PC-3 (cell line): Measurements from ENCODE around the gene PSMD7. TPM values are rescaled to one million over a fixed set of nuclear protein-coding genes. Genes with fewer than 3 reads are reported as not detected.

Experiments
- ATAC-seq: fragments of 200-7000 bp; cut with Tn5 transposase; 2 replicates; pipeline ENCODE4 v1.9.1; 2020; ENCODE audit warnings: mild to moderate bottlenecking, moderate library complexity
- BruUV-seq: library from RNA; stranded (reverse); fragments of 400-500 nt; replicated peaks from 2 replicates; lab custom pipeline; 2021; lab: Mats Ljungman, UMichigan
- CTCF ChIA-PET: fragments of 300-600 bp; sonication (Branson Sonifier 250); formaldehyde crosslinking; loops from one replicate; lab custom pipeline; 2022; ENCODE audit warnings: antibody characterized with exemption; lab: Charles Lee
- POLR2A ChIA-PET: fragments of 300-600 bp; sonication (Branson Sonifier 250); formaldehyde crosslinking; loops from one replicate; lab custom pipeline; 2022; ENCODE audit warnings: antibody characterized with exemption; ENCODE audit not compliant: unreplicated experiment; lab: Charles Lee
- DNase-seq: peaks from one replicate; pipeline ENCODE4 v3.0.0-alpha.2; 2015
- H2AFZ ChIP-seq: fragments of 300-600 bp; sonication (generic); 2 replicates; pipeline ENCODE4 v1.6.0; 2016; ENCODE audit warnings: antibody characterized with exemption, low read length
- H3F3A ChIP-seq: fragments of 300-600 bp; sonication (generic); one replicate; pipeline ENCODE4 v1.6.0; 2017; ENCODE audit warnings: antibody characterized with exemption, low read length, control low read depth, mild to moderate bottlenecking; ENCODE audit not compliant: unreplicated experiment
- H3K27ac ChIP-seq: fragments of 300-600 bp; sonication (generic); 2 replicates; pipeline ENCODE4 v1.5.1; 2016; ENCODE audit warnings: mild to moderate bottlenecking, low read length
- H3K27me3 ChIP-seq: fragments of 300-600 bp; sonication (generic); 2 replicates; pipeline ENCODE4 v1.6.1; 2016; ENCODE audit warnings: low read length, mixed read lengths
- H3K36me3 ChIP-seq: fragments of 300-600 bp; sonication (generic); 2 replicates; pipeline ENCODE4 v1.6.1; 2016; ENCODE audit warnings: low read depth, mixed run types, low read length, mixed read lengths
- H3K4me1 ChIP-seq: fragments of 300-600 bp; sonication (generic); 2 replicates; pipeline ENCODE4 v1.5.1; 2016; ENCODE audit warnings: low read length; ENCODE audit not compliant: insufficient read depth
- H3K4me2 ChIP-seq: fragments of 300-600 bp; sonication (generic); 2 replicates; pipeline ENCODE4 v1.6.0; 2016; ENCODE audit warnings: low read length
- H3K4me3 ChIP-seq: fragments of 300-600 bp; sonication (generic); 2 replicates; pipeline ENCODE4 v1.5.1; 2016; ENCODE audit warnings: mild to moderate bottlenecking, low read length, mixed read lengths
- H3K79me2 ChIP-seq: fragments of 300-600 bp; sonication (generic); 2 replicates; pipeline ENCODE4 v1.6.1; 2017; ENCODE audit warnings: low read length, mixed read lengths
- H3K9ac ChIP-seq: fragments of 300-600 bp; sonication (generic); 2 replicates; pipeline ENCODE4 v1.6.0; 2016; ENCODE audit warnings: mild to moderate bottlenecking, low read length
- H3K9me2 ChIP-seq: fragments of 300-600 bp; sonication (generic); replicated peaks from 2 replicates; pipeline ENCODE4 v1.6.1; 2016; ENCODE audit warnings: mixed run types, low read length, mixed read lengths
- H3K9me3 ChIP-seq: fragments of 300-600 bp; sonication (generic); 2 replicates; pipeline ENCODE4 v1.6.1; 2016; ENCODE audit warnings: low read length, mixed read lengths
- H4K20me1 ChIP-seq: fragments of 300-600 bp; sonication (generic); 2 replicates; pipeline ENCODE4 v1.6.1; 2016; ENCODE audit warnings: low read length, mixed read lengths
- EZH2 ChIP-seq: fragments of 300-600 bp; sonication (generic); IDR thresholded peaks from one replicate; pipeline ENCODE4 v1.6.1; 2017; ENCODE audit warnings: antibody characterized with exemption, mild to moderate bottlenecking, low read length; ENCODE audit not compliant: unreplicated experiment
- EZH2phosphoT487 ChIP-seq: fragments of 300-600 bp; sonication (generic); IDR thresholded peaks from 2 replicates; pipeline ENCODE4 v1.6.1; 2018; ENCODE audit warnings: mild to moderate bottlenecking, antibody characterized with exemption, low read length, borderline replicate concordance
- intact Hi-C: fragments of 100-400 bp; cut with micrococcal nuclease; formaldehyde crosslinking; loops from 2 replicates; pipeline ENCODE4 v1.9.0; 2023
- total RNA-seq: library from RNA; depleted of rRNA; stranded (reverse); fragments of >200 nt; gene quantifications from 2 replicates; pipeline ENCODE4 v1.2.3, GENCODE V29; 2014
- TF ChIP-seq, protein P1 (sequence below): fragments of 300-600 bp; sonication (generic); conservative IDR thresholded peaks from 2 replicates; pipeline ENCODE4 v1.5.1; 2017; ENCODE audit warnings: antibody characterized with exemption, low read depth, mild to moderate bottlenecking, low read length

Gene PSMD7
- total RNA-seq, 1 experiment from 2014 or later: 70.3 TPM

DNA sequence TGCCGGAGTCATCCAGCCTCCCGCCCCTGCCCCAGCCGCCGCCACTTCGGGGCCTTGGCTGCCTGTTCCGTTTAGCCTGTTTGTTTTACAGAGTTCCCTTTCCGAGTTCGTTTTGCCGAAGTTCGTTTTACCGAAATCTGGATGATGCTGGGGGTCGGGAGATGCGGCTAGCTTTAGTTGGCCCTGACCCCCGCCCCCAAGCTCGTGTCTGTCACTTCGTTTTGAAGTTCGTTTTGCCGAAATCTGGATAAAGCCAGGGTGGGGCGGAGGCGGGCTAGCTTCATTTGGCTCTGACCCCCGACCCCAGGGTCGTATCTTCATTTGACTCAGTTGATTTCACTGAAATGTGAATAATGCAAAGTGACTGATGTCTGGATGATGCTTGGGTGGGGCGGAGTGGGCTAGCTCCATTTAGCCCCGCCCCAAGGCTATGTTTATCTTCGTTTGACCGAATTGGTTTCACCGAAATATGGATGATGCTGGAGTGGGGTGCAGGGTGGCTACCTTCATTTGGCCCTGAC, 591 bp downstream of the PSMD7 start:
- DNase-seq (peak; percentile 27), ATAC-seq (peak; percentile 34; the same call in 1 of the 2 replicates)
- Histone ChIP-seq H3K4me1 (peaks cover 22% of the 10 kb centered on the region), H3K4me3 (peak overlapping the region; percentile 95), H3F3A (no peaks in the 10 kb centered on the region), H3K9me2 (no peaks in the 10 kb centered on the region), H2AFZ (peak overlapping the region; percentile 99), H3K27ac (peak overlapping the region; percentile 88), H4K20me1 (peaks cover 21% of the 10 kb centered on the region), H3K27me3 (no peaks in the 10 kb centered on the region), H3K79me2 (peaks cover 40% of the 10 kb centered on the region), H3K36me3 (peaks cover 40% of the 10 kb centered on the region), H3K9ac (peak overlapping the region; percentile 100), H3K9me3 (no peaks in the 10 kb centered on the region), H3K4me2 (peak overlapping the region; percentile 96)
- intact Hi-C loops: no loop called here
- BruUV-seq: TSS peak; percentile 40
- ChIA-PET CTCF (interaction anchor here (0.6 kb wide), 1 partner anchor 1328 kb away, joined by 3 read pairs; no protein-coding TSS in a partner anchor), POLR2A (interaction anchor here (0.6 kb wide), 1 partner anchor 354 kb away, joined by 3 read pairs; no protein-coding TSS in a partner anchor)
- TF ChIP-seq EZH2: no peak
- no peak for TF ChIP-seq EZH2phosphoT487
- TF ChIP-seq, protein P1, sequence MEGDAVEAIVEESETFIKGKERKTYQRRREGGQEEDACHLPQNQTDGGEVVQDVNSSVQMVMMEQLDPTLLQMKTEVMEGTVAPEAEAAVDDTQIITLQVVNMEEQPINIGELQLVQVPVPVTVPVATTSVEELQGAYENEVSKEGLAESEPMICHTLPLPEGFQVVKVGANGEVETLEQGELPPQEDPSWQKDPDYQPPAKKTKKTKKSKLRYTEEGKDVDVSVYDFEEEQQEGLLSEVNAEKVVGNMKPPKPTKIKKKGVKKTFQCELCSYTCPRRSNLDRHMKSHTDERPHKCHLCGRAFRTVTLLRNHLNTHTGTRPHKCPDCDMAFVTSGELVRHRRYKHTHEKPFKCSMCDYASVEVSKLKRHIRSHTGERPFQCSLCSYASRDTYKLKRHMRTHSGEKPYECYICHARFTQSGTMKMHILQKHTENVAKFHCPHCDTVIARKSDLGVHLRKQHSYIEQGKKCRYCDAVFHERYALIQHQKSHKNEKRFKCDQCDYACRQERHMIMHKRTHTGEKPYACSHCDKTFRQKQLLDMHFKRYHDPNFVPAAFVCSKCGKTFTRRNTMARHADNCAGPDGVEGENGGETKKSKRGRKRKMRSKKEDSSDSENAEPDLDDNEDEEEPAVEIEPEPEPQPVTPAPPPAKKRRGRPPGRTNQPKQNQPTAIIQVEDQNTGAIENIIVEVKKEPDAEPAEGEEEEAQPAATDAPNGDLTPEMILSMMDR: no peak

DNA sequence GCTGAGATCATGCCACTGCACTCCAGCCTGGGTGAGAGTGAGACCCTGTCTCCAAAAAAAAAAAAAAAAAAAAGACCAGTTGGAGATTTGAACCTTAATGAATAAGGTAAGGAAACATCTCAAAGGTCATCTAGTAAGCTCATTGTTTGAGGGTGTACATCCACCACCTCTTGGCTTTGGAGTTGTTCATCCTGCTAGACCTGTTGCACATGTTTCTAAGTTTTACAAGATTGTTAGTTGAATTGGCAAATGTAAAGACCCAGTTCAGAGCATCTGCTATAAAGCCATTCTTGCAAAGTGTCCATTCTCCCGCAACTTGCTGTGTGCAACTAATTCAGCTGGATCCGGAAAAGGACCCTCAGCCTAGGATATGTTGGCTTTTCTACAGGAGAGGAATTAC, 1.5 kb downstream of the PSMD7 start:
- Histone ChIP-seq H3K27ac (peak overlapping the region; percentile 88), H2AFZ (no peak overlapping the region), H3K36me3 (peaks cover 49% of the 10 kb centered on the region), H3K4me2 (peak overlapping the region; percentile 96), H4K20me1 (peaks cover 21% of the 10 kb centered on the region), H3K4me1 (peaks cover 22% of the 10 kb centered on the region), H3K9me3 (no peaks in the 10 kb centered on the region), H3K79me2 (peaks cover 40% of the 10 kb centered on the region), H3K27me3 (no peaks in the 10 kb centered on the region), H3K9me2 (no peaks in the 10 kb centered on the region), H3F3A (no peaks in the 10 kb centered on the region), H3K4me3 (peak overlapping the region; percentile 95), H3K9ac (peak overlapping the region; percentile 100)
- ATAC-seq (no peak), DNase-seq (peak; percentile 71)
- no TSS peak for BruUV-seq
- intact Hi-C loops: no loop called here
- TF ChIP-seq EZH2phosphoT487: no peak
- TF ChIP-seq EZH2: no peak
- TF ChIP-seq, protein P1: no peak
- ChIA-PET CTCF (no interaction called here), POLR2A (interaction anchor here (0.6 kb wide), 1 partner anchor 1349 kb away, joined by 3 read pairs; the partner anchor contains the start of genes KARS1 and TERF2IP)

DNA sequence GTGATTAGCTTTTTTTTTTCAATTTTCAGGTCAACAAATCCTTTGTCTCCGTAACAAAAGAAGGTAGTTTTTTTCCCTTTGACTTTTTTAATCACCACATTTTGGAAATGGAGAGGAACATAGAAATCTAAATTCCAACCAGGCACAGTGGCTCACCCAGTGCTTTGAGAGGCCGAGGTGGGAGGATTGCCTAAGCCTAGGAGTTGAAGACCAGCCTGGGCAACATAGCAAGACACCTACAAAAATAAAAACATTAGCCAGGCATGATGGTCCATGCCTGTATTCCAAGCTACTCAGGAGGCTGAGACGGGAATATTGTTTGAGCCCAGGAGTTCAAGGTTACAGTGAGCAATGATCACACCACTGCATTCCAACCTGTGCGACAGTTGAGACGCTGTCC, 5.7 kb downstream of the PSMD7 start:
- ATAC-seq: no peak
- H3K79me2 ChIP-seq: peaks cover 32% of the 10 kb centered on the region

More for the DNA sequence above, 5.7 kb downstream of the PSMD7 start:
- no peak overlapping the region for H3K9ac ChIP-seq
- no peak overlapping the region for H3K4me2 ChIP-seq
- H3K4me1 ChIP-seq: peaks cover 15% of the 10 kb centered on the region
- no peak overlapping the region for H3K4me3 ChIP-seq
- peaks cover 29% of the 10 kb centered on the region for H4K20me1 ChIP-seq
- ChIA-PET CTCF (no interaction called here), POLR2A (no interaction called here)
- no peak for TF ChIP-seq EZH2phosphoT487
- TF ChIP-seq, protein P1: no peak
- no peak for TF ChIP-seq EZH2
- no peak for DNase-seq
- intact Hi-C loops: no loop called here
- H3K9me3 ChIP-seq: no peaks in the 10 kb centered on the region
- no peak overlapping the region for H3K27ac ChIP-seq
- peaks cover 81% of the 10 kb centered on the region for H3K36me3 ChIP-seq
- BruUV-seq: no TSS peak
- H3K27me3 ChIP-seq: no peaks in the 10 kb centered on the region
- no peaks in the 10 kb centered on the region for H3K9me2 ChIP-seq
- H3F3A ChIP-seq: peaks cover 5% of the 10 kb centered on the region
- no peak overlapping the region for H2AFZ ChIP-seq
